GM18511 (cell line): ENCODE measurements around the gene DTYMK.

Experiments
- ATAC-seq: cut with Tn5 transposase; IDR thresholded peaks from one replicate; pipeline ENCODE4 v1.9.1; 2021; ENCODE audit warnings: mild to moderate bottlenecking, moderate library complexity; ENCODE audit not compliant: unreplicated experiment

DTYMK gene

GRCh38 chr2:241708879-241709278 is 22.3 kb upstream of the DTYMK start:
- ATAC-seq: no peak

GRCh38 chr2:241706537-241706936 is 19.9 kb upstream of the DTYMK start:
- no peak for ATAC-seq

GRCh38 chr2:241703032-241703604 is 16.5 kb upstream of the DTYMK start:
- ATAC-seq: no peak

- ATAC-seq: peak; percentile 72
These were observed 15.8 kb upstream of the DTYMK start for GRCh38 chr2:241702155-241703031.

GRCh38 chr2:241701399-241702154 is 15.0 kb upstream of the DTYMK start, which contains the start of gene ING5:
Gene ING5 (plus strand): TSS chr2:241702039. CDS start chr2:241702066, 27 bp downstream.
- ATAC-seq: peak; percentile 61

- ATAC-seq: no peak
These were observed 14.5 kb upstream of the DTYMK start for GRCh38 chr2:241701149-241701398.

- ATAC-seq: no peak
These were observed 9.0 kb upstream of the DTYMK start for GRCh38 chr2:241695651-241696050.

GRCh38 chr2:241692448-241692847 is 5.8 kb upstream of the DTYMK start:
- ATAC-seq: no peak

GRCh38 chr2:241690202-241690717 is 3.6 kb upstream of the DTYMK start:
- no peak for ATAC-seq

GRCh38 chr2:241689306-241689705 is 2.7 kb upstream of the DTYMK start:
- ATAC-seq: no peak

GRCh38 chr2:241686324-241686649 is 328 bp downstream of the DTYMK start:
- ATAC-seq: peak; percentile 14

- no peak for ATAC-seq
These were observed 5.6 kb downstream of the DTYMK start for GRCh38 chr2:241680827-241681599.

- no peak for ATAC-seq
These were observed 6.6 kb downstream of the DTYMK start for GRCh38 chr2:241680044-241680443.

- ATAC-seq: no peak
These were observed 7.7 kb downstream of the DTYMK start for GRCh38 chr2:241678784-241679540.

- no peak for ATAC-seq
These were observed 8.3 kb downstream of the DTYMK start for GRCh38 chr2:241678307-241678706.

- no peak for ATAC-seq
These were observed 9.2 kb downstream of the DTYMK start for GRCh38 chr2:241677392-241677791.

GRCh38 chr2:241676665-241677064 is 9.9 kb downstream of the DTYMK start:
- ATAC-seq: no peak

GRCh38 chr2:241675885-241676284 is 10.7 kb downstream of the DTYMK start:
- no peak for ATAC-seq

GRCh38 chr2:241673797-241674725 is 12.6 kb downstream of the DTYMK start:
- no peak for ATAC-seq
